NCI-H2196 (cell line): ENCODE results near the gene GPX5.

Source experiments
- DNase-seq: peaks from one replicate; lab custom pipeline; 2025; ENCODE audit not compliant: unreplicated experiment; lab: John Stamatoyannopoulos, UW

GPX5 gene

DNA sequence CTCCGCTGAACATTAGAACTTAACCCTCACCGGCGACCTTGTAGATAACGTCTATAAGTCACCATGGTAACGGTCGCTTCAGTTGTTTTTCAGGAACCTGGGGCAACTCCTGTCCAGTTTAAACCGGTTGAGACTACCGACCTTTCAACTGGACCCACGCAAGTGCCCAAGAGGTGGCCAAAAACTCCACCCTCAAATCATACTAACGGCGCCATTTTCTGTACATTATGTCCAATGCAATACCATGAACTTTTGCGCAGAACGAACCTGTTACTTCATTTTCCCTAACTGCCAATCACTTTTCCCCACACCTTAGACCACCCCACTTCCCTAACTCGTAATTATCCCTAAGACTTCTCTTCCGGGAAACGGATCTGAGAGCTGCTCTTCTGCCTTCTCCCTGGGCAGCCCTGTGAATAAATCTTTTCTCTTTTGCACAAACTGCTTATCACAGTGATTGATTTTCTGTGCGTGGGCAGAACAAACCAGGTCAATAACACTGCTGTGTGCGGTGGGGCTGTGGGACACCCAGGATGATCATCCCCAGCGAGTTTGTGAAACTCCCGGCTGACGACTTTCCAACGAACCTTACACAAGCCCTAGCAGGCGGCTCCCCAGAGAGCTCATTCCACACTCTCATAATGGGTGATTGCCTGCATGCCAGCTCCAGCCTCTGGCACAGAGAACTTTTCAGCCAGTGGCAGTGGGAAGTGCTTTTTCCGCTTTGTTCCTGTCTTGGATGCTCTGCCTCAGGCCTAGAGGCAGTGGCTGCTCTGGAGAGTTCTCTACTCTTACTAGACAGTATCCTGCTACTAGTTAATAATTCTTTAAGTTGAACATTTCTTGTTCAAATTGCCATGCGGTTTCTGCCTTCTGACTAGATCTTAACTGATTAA, 28.6 kb downstream of the GPX5 start:
- no peak for DNase-seq

DNA sequence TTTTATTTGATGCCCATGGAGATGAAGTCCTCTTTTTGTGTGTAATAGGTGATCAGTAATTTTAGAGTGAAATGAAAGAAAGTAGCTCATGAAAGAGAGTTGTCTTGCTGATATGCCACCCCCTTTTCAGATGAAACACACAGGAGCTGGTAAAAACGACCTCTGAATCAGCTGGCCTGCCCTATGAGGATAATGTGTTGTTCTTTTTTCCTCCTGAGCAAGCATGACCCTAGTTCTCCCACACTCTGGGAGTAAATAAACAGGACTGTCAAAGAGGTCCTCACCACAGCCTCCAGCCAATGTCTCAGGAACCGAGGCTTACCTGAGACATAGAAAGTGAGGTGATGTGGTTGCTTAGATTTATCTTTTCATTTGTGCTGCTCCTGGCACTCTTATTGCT, 29.5 kb downstream of the GPX5 start:
- no peak for DNase-seq

DNA sequence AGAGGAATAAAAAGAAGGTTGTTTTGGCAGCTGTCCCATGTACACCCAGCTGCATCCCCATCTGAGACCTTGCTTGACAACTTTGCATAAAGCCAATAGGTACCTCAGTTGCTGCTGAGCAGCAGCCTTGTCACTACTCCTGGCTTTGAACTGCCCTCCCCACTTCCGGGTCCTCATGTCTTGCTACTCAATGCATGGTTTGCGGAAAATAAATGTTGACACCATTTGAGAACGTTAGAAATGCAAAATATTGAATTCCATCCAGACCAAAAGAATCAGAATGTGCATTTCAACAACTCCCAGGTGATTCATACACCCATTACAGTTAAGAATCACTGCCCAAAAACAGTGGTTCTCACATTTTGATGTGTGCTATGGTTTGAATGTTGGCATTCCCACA, 32.9 kb downstream of the GPX5 start:
- peak; percentile 3 for DNase-seq

DNA sequence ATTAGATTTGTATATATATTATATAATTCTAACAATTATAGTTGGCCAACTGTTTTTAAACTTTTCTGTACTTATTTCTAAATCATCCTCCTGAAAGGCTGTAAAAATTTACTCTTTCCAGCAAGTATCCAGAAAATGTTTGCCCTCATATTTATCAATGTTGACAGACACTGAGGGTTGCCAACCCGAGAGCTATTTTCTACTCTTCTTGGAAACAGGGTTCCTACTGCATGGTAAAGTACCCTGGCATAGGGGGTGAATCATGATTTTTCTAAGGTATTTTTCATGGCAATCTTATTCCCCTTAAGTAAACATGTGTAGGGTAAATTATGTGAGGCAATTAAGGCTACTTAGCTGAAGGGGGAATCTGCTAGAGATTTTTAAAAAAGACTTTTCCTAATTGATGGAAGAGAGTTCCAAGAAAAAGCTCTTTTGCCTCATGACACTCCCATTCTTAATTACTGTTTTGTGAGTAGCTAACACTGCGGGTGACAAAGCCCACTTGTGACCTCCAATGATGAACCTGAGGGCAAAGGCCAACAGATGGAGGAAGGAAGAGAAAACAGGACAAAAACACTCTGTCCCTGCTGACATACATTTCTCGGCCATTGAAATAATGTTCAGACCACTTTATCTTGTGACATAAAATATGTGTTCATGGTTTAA, 37.9 kb downstream of the GPX5 start:
- DNase-seq = no peak

DNA sequence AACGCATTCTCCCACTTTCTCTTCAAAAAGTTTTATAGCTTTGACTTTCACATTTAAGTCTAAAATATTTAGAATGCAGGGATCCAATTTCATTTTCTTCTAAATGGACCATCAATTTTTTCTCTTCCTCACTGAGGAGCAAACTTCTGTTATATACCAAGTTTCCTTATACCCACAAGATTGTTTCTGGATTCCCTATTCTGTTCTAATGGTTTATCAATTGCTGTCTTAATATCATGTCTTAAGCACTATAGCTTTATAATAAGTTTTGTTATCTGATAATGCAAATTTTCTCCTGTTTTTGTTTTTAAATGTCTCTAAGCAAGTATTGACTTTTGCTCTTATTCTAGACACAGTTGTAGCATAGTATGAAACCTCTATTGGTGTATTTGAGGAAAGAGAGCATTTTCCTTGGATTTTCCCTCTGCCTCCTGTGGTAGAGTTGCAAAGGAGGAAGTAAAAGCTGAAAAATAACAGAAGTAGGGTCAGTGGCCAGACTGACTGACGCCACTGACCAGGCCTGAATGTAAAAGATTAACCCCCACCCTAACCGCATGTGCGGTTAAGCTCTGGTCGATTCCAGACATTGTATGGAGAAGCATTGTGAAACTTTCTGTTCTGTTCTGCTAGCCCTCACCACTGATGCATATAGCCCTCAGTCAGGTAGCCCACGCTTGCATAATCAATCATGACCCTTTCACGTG, 40.3 kb downstream of the GPX5 start:
- no peak for DNase-seq

DNA sequence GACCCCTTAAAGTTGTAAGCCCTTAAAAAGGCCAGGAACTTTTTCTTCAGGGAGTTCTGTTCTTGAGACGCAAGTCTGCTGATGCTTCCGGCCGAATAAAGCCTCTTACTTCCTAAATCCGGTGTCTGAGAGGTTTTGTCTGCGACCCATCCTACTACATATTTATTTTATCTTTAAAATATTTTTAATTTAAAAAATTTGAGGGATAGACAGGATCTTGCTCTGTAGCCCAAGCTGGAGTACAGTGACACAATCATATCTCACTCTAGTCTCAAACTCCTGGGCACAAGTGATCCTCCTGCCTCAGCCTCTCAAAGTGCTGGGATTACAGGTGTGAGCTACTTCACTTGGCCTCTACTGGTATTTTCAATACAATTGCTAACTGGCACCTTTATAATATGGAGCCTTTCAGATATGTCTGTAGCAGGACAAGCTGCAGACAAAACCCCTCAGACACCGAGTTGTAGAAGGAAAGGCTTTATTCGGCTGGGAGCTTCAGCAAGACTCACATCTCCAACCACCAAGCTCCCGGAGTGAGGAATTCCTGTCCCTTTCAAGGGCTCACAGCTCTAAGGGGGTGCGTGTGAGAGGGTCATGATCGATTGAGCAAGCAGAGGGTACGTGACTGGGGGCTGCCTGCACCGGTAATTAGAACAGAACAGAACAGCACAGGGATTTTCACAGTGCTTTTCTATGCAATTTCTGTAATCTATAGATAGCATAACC, 41.0 kb downstream of the GPX5 start:
- no peak for DNase-seq

DNA sequence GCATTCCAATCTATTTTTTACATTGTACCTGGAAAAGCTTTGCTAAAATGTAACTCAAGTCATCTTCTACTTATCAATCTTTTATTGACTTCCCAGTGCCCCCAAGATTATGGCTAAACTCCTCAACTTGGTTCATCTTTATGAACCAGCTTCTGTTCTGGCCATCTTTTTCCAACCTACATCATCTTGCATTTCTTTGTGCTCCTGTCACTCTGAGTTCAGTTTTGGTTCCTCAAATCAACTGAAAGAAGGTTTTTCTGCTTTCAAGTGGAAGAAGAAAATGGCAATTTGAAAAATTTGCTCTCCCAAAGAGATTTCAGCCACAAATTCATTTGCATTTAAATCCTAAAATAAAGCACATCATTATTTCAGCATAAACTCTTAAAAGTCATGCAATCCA, 41.8 kb downstream of the GPX5 start:
- DNase-seq = no peak

DNA sequence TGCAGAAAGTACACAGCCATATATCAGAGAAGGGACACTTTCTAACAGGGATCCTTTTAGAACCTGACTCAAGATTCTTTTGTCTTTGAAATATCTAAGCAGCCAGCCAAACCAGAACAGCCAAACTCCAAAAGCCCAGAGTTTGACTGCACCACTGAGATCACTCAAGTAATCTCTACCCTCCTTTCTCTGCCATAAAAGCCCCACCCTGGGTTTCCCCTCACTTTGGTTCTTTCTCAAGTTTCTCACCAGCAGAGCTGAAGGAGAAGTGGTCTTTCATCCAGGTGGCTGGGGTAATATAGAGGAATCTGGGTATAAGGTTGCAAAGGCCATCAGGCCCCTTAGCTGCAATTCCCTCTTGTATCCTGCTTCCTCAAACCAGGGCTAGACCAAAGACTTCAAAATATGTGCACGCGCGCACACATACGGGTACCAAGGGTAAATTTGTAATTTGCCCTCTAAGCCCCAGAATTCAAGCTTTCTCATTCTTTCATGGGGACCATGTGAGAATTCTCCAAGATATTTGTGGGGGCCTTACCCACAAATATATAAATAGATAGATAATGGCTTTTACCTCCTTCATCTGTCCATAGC, 42.9 kb downstream of the GPX5 start:
- no peak for DNase-seq

DNA sequence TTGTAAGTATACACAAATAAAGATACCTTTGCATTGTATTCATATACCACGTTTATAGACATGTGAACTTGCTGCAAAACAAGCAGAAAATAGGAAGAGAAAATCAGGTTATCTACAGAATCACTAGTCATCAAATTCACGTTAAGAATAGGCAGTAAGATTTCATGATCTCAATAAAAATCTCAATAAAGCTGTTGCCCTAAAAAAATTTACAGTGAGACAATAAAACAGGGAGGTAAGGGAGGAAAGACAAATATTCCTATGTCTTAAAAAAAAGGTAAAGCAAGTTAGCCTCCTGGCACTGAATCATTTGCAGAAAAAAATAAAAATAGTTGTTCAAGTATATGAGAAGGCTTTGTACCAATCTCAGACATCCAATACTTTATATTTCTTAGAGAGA, 44.1 kb downstream of the GPX5 start:
- DNase-seq = no peak

DNA sequence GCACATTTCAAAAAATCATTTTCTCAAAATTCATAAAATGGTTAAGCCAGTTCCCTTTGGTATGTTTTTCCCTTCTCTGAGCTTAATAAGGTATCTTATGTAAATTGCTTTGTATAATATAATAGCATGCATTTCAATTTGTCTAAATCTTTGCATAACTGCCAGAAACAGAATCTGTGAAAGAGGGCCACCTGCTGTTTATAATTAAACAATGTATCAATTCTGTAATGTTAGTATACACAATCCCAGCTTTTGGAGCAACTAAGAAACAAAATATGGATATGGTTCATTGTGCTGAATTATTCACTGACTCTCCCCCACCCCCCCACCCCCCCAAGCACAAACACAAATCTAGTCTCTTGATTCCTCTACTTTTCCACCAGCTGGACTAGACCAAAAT, 54.8 kb downstream of the GPX5 start:
- DNase-seq = no peak

DNA sequence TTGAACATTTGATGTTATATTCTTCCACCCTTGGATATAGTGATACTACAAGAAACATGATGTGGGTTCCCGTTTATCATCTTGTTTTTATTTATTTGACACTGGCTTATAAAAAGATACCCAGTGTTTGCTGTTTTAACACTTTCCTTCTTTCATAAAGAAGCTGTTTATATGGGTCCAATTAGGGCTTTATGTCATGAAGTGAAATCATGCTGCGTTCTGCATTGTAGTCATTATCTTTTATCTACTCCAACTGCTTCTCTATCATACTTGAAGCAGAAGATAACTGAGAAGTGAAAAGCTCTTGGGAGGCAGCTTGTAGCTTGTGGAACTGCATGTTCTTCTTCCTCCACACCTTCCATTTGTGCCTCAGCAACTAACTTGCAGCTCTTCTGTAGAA, 57.8 kb downstream of the GPX5 start:
- no peak for DNase-seq
